Panc1 (cell line): ENCODE measurements around the gene MRPS23.

Experiments
- POLR2AphosphoS5 ChIP-seq: IDR thresholded peaks from 2 replicates; pipeline ENCODE4 v1.6.1; 2012; ENCODE audit warnings: mild to moderate bottlenecking, low read depth, low read length, moderate library complexity
- TCF7L2 ChIP-seq: IDR thresholded peaks from 2 replicates; pipeline ENCODE4 v1.6.1; 2011; ENCODE audit warnings: mild to moderate bottlenecking, low read depth, low read length, inconsistent platforms
- TF ChIP-seq, protein P1 (sequence below): fragments of 450-650 bp; IDR thresholded peaks from 2 replicates; pipeline ENCODE4 v1.5.1; 2017; ENCODE audit warnings: mild to moderate bottlenecking
- TF ChIP-seq, protein P2 (sequence below), 2 experiments: IDR thresholded peaks; 2 replicates each; pipeline ENCODE4 v1.6.1; 2011 to 2012; ENCODE audit warnings: low read depth in 2 of 2, control low read depth in 1 of 2, low read length in 1 of 2, mild to moderate bottlenecking in 1 of 2, moderate library complexity in 1 of 2; ENCODE audit not compliant: insufficient read depth in 1 of 2

GRCh38 chr17:57895382-57896060 lies 45.7 kb upstream of the MRPS23 start:
- TF ChIP-seq, protein P1, sequence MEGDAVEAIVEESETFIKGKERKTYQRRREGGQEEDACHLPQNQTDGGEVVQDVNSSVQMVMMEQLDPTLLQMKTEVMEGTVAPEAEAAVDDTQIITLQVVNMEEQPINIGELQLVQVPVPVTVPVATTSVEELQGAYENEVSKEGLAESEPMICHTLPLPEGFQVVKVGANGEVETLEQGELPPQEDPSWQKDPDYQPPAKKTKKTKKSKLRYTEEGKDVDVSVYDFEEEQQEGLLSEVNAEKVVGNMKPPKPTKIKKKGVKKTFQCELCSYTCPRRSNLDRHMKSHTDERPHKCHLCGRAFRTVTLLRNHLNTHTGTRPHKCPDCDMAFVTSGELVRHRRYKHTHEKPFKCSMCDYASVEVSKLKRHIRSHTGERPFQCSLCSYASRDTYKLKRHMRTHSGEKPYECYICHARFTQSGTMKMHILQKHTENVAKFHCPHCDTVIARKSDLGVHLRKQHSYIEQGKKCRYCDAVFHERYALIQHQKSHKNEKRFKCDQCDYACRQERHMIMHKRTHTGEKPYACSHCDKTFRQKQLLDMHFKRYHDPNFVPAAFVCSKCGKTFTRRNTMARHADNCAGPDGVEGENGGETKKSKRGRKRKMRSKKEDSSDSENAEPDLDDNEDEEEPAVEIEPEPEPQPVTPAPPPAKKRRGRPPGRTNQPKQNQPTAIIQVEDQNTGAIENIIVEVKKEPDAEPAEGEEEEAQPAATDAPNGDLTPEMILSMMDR = no peak
- TF ChIP-seq, protein P2, sequence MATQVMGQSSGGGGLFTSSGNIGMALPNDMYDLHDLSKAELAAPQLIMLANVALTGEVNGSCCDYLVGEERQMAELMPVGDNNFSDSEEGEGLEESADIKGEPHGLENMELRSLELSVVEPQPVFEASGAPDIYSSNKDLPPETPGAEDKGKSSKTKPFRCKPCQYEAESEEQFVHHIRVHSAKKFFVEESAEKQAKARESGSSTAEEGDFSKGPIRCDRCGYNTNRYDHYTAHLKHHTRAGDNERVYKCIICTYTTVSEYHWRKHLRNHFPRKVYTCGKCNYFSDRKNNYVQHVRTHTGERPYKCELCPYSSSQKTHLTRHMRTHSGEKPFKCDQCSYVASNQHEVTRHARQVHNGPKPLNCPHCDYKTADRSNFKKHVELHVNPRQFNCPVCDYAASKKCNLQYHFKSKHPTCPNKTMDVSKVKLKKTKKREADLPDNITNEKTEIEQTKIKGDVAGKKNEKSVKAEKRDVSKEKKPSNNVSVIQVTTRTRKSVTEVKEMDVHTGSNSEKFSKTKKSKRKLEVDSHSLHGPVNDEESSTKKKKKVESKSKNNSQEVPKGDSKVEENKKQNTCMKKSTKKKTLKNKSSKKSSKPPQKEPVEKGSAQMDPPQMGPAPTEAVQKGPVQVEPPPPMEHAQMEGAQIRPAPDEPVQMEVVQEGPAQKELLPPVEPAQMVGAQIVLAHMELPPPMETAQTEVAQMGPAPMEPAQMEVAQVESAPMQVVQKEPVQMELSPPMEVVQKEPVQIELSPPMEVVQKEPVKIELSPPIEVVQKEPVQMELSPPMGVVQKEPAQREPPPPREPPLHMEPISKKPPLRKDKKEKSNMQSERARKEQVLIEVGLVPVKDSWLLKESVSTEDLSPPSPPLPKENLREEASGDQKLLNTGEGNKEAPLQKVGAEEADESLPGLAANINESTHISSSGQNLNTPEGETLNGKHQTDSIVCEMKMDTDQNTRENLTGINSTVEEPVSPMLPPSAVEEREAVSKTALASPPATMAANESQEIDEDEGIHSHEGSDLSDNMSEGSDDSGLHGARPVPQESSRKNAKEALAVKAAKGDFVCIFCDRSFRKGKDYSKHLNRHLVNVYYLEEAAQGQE (IDR thresholded peaks at IDR 0.05; ENCODE audit: insufficient read depth in 1 of 2, low read depth in 2 of 2, low read length in 1 of 2) = no peak
- TF ChIP-seq POLR2AphosphoS5 (no peak), TCF7L2 (no peak)
